ENCODE results near the gene COL4A1. TPM values are rescaled to one million over a fixed set of nuclear protein-coding genes. Genes with fewer than 3 reads are reported as not detected.
"Not testable (repeated sequence)": the region's sequence is repeated elsewhere in the genome, so short reads cannot be mapped to it uniquely, and the experiment has no call there.

The COL4A1 gene
- total and polyA plus RNA-seq, 2 of the 13 experiments (the other 11 are each of a cell fraction or from before 2014, with no cell fraction given): not detected

DNA sequence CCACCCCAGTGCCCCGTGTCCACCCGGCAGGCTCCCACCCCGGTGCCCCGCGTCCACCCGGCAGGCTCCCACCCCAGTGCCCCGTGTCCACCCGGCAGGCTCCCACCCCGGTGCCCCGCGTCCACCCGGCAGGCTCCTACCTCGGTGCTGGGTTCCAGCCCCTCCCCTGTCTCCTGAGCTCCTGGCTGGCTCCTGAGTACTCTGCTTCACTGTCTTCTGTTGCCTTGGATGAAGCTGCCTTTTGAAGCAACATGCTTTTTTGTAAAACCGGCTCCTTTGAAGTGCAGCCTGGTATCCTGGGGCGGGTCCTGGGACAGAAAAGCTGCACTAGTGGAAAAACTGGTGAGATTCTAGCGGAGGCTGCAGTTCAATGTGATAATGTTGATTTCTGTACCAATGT is 6.8 kb upstream of the COL4A1 start:
- ATAC-seq; H2AFZ ChIP-seq (ENCODE audit: low read length); H3K4me3 ChIP-seq (replicated peaks in 1 of 3; ENCODE audit: insufficient read depth in 1 of 3, low read depth in 2 of 3, low read length in 3 of 3); H3K79me2 ChIP-seq (ENCODE audit: insufficient read depth, low read length); intact Hi-C loops (cut with micrococcal nuclease; ENCODE audit: unreplicated experiment); in situ Hi-C loops (cut with HindIII; ENCODE audit: extremely low pct_ligation_motif_present, low pct_unique_long_range_greater_than_20kb); DNase-seq (ENCODE audit: low spot score); CTCF ChIA-PET (ENCODE audit: low intra/inter-chr PET ratio, low total read pairs); POLR2A ChIA-PET; H3K4me1 ChIP-seq (ENCODE audit: insufficient read depth, low read length); BruUV-seq (replicated peaks); H3K27ac ChIP-seq (ENCODE audit: extremely low read length, insufficient read depth, low read length); H3K36me3 ChIP-seq (replicated peaks in 1 of 2; ENCODE audit: control insufficient read depth in 1 of 2, insufficient read depth in 2 of 2, low read length in 2 of 2); H3K9me3 ChIP-seq (ENCODE audit: low read length); H3K4me2 ChIP-seq (ENCODE audit: low read depth, low read length); H4K20me1 ChIP-seq (ENCODE audit: insufficient read depth, low read length); H3K9ac ChIP-seq (ENCODE audit: insufficient read depth, low read depth, low read length); FAIRE-seq: not testable (repeated sequence)
- H3K27me3 ChIP-seq (ENCODE audit: control insufficient read depth in 1 of 2, insufficient read depth in 2 of 2, low read length in 2 of 2): peaks cover 8 to 76% of the 10 kb centered on the region in 2 experiments; a peak in 4 of 5 replicates
- WGBS (ENCODE audit: low lambda C conversion rate): 7% methylated on average over 7 of the region's 16 CpGs

DNA sequence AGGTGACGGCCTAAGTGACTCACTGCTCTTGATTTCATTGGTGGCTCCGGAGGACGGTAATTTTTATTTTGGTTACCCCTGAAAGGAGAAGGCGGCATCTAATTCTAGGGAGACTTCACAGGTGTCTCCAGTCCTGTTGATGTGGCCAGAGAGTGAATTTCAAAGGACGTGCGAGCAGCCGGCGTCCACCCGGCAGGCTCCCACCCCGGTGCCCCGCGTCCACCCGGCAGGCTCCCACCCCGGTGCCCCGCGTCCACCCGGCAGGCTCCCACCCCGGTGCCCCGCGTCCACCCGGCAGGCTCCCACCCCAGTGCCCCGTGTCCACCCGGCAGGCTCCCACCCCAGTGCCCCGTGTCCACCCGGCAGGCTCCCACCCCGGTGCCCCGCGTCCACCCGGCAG is 6.3 kb upstream of the COL4A1 start:
- Histone ChIP-seq H3K27me3 (ENCODE audit: control insufficient read depth in 1 of 2, insufficient read depth in 2 of 2, low read length in 2 of 2) (peaks cover 8 to 76% of the 10 kb centered on the region in 2 experiments; a peak in 4 of 5 replicates), H3K4me1 (ENCODE audit: insufficient read depth, low read length) (peaks cover 11% of the 10 kb centered on the region)
- ATAC-seq; in situ Hi-C loops (cut with HindIII; ENCODE audit: extremely low pct_ligation_motif_present, low pct_unique_long_range_greater_than_20kb); H2AFZ ChIP-seq (ENCODE audit: low read length); H3K36me3 ChIP-seq (replicated peaks in 1 of 2; ENCODE audit: control insufficient read depth in 1 of 2, insufficient read depth in 2 of 2, low read length in 2 of 2); H3K4me3 ChIP-seq (replicated peaks in 1 of 3; ENCODE audit: insufficient read depth in 1 of 3, low read depth in 2 of 3, low read length in 3 of 3); CTCF ChIA-PET (ENCODE audit: low intra/inter-chr PET ratio, low total read pairs); H3K9ac ChIP-seq (ENCODE audit: insufficient read depth, low read depth, low read length); intact Hi-C loops (cut with micrococcal nuclease; ENCODE audit: unreplicated experiment); H3K9me3 ChIP-seq (ENCODE audit: low read length); H3K79me2 ChIP-seq (ENCODE audit: insufficient read depth, low read length); H3K27ac ChIP-seq (ENCODE audit: extremely low read length, insufficient read depth, low read length); POLR2A ChIA-PET; DNase-seq (ENCODE audit: low spot score); H4K20me1 ChIP-seq (ENCODE audit: insufficient read depth, low read length); FAIRE-seq; BruUV-seq (replicated peaks); H3K4me2 ChIP-seq (ENCODE audit: low read depth, low read length): not testable (repeated sequence)
- 40% methylated on average over 13 of the region's 29 CpGs for WGBS (ENCODE audit: low lambda C conversion rate)

DNA sequence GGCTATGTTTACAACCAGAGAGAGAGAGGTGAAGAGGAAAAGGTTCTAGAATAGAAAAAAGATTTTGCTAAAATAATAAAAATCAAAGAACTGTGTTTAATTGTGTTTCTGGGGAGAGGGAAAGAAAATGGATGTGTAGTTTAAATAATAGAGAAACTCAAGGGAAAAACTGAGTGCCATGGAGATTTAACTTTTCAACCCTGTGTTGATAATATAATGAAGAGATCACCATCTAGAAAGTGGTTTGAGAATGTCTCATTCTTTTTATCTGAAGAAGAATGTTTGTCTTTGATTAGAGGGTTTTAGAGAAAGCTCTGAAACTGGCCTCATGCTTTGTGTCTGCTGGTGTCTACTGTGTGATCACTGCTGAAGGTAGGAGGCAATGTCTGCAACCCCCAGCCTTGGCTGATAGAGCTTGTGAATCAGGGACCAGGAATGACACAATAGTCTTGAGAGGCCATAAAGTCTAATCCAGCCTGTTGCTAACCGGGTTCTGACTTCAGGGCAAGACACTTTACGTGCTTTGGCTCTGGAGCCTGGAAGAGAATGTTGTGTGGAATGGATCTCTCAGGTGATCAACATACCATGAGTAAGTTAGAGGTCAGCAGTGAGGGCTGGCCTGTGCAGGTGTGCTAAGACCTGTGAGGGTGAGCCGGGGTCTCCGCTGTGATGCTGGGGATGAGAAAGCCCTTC is 5.5 kb upstream of the COL4A1 start:
- Histone ChIP-seq H3K4me2 (ENCODE audit: low read depth, low read length) (no peak overlapping the region), H3K4me1 (ENCODE audit: insufficient read depth, low read length) (peaks cover 11% of the 10 kb centered on the region), H3K9ac (ENCODE audit: insufficient read depth, low read depth, low read length) (no peak overlapping the region), H3K79me2 (ENCODE audit: insufficient read depth, low read length) (no peaks in the 10 kb centered on the region), H3K9me3 (ENCODE audit: low read length) (no peaks in the 10 kb centered on the region), H3K27ac (ENCODE audit: extremely low read length, insufficient read depth, low read length) (no peak overlapping the region), H4K20me1 (ENCODE audit: insufficient read depth, low read length) (no peaks in the 10 kb centered on the region), H3K36me3 (replicated peaks in 1 of 2; ENCODE audit: control insufficient read depth in 1 of 2, insufficient read depth in 2 of 2, low read length in 2 of 2) (no peaks in the 10 kb centered on the region), H3K27me3 (ENCODE audit: control insufficient read depth in 1 of 2, insufficient read depth in 2 of 2, low read length in 2 of 2) (peaks cover 8 to 76% of the 10 kb centered on the region in 2 experiments; a peak in 4 of 5 replicates), H3K4me3 (replicated peaks in 1 of 3; ENCODE audit: insufficient read depth in 1 of 3, low read depth in 2 of 3, low read length in 3 of 3) (no peak overlapping the region), H2AFZ (ENCODE audit: low read length) (no peak overlapping the region)
- TF ChIP-seq NFRKB (IDR thresholded peaks at IDR 0.05) (no peak), NFIB (CRISPR knock-in tag; IDR thresholded peaks at IDR 0.05; ENCODE audit: borderline replicate concordance) (no peak), HMG20A (CRISPR knock-in tag; IDR thresholded peaks at IDR 0.05; ENCODE audit: borderline replicate concordance) (no peak), SP5 (CRISPR knock-in tag; IDR thresholded peaks at IDR 0.05; ENCODE audit: borderline replicate concordance, low read depth) (no peak), GABPB1 (CRISPR knock-in tag; IDR thresholded peaks at IDR 0.05) (no peak)
- TF ChIP-seq, protein P1, sequence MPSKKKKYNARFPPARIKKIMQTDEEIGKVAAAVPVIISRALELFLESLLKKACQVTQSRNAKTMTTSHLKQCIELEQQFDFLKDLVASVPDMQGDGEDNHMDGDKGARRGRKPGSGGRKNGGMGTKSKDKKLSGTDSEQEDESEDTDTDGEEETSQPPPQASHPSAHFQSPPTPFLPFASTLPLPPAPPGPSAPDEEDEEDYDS (CRISPR knock-in tag; IDR thresholded peaks at IDR 0.05): no peak
- TF ChIP-seq, protein P2, sequence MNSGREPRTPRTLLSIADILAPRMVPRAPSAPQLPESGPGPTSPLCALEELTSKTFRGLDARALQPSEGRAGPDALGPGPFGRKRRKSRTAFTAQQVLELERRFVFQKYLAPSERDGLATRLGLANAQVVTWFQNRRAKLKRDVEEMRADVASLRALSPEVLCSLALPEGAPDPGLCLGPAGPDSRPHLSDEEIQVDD (CRISPR knock-in tag; IDR thresholded peaks at IDR 0.05; ENCODE audit: borderline replicate concordance): no peak
- TF ChIP-seq, protein P3, sequence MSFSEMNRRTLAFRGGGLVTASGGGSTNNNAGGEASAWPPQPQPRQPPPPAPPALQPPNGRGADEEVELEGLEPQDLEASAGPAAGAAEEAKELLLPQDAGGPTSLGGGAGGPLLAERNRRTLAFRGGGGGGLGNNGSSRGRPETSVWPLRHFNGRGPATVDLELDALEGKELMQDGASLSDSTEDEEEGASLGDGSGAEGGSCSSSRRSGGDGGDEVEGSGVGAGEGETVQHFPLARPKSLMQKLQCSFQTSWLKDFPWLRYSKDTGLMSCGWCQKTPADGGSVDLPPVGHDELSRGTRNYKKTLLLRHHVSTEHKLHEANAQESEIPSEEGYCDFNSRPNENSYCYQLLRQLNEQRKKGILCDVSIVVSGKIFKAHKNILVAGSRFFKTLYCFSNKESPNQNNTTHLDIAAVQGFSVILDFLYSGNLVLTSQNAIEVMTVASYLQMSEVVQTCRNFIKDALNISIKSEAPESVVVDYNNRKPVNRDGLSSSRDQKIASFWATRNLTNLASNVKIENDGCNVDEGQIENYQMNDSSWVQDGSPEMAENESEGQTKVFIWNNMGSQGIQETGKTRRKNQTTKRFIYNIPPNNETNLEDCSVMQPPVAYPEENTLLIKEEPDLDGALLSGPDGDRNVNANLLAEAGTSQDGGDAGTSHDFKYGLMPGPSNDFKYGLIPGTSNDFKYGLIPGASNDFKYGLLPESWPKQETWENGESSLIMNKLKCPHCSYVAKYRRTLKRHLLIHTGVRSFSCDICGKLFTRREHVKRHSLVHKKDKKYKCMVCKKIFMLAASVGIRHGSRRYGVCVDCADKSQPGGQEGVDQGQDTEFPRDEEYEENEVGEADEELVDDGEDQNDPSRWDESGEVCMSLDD (CRISPR knock-in tag; IDR thresholded peaks at IDR 0.05; ENCODE audit: borderline replicate concordance): no peak
- FAIRE-seq (no peak), ATAC-seq (no peak), DNase-seq (ENCODE audit: low spot score) (no peak)
- intact Hi-C loops (cut with micrococcal nuclease; ENCODE audit: unreplicated experiment): no loop called here
- POLR2A ChIA-PET: no interaction called here
- 41% methylated on average over 4 of the region's 4 CpGs for WGBS (ENCODE audit: low lambda C conversion rate)
- no TSS peak for BruUV-seq (replicated peaks)
- in situ Hi-C loops (cut with HindIII; ENCODE audit: extremely low pct_ligation_motif_present, low pct_unique_long_range_greater_than_20kb): no loop called here
- CTCF ChIA-PET (ENCODE audit: low intra/inter-chr PET ratio, low total read pairs): no interaction called here
